ENCODE results near the gene GAMT.
A peak's percentile ranks its signal among the peaks of the same experiment; 100 is the strongest.
"Not testable (repeated sequence)": the region's sequence is repeated elsewhere in the genome, so short reads cannot be mapped to it uniquely, and the experiment has no call there.

Gene GAMT

GRCh38 chr19:1445932-1446712 lies 44.8 kb upstream of the GAMT start:
- peak; percentile 47 for DNase-seq (ENCODE audit: low spot score)
- ChIA-PET CTCF (interaction anchor here (0.6 to 1.9 kb wide), 8 partner anchors 7 to 61 kb away, joined by 3 to 11 read pairs (median 4); no protein-coding TSS in a partner anchor), POLR2A (ENCODE audit: low non-redundant PET) (no interaction called here)
- H3K27ac ChIP-seq = no peak overlapping the region
- no peak for TF ChIP-seq CTCF (conservative IDR thresholded peaks at IDR 0.05; ENCODE audit: low read depth)

- CTCF ChIA-PET = interaction anchor here (0.6 to 1.9 kb wide), 12 partner anchors 8 to 1353 kb away, joined by 3 to 11 read pairs (median 4); no protein-coding TSS in a partner anchor
- POLR2A ChIA-PET (ENCODE audit: low non-redundant PET) = no interaction called here
Observed at GRCh38 chr19:1445185-1445931, 44.0 kb upstream of the GAMT start.

GRCh38 chr19:1441677-1442438 lies 40.5 kb upstream of the GAMT start:
- no peak for DNase-seq (ENCODE audit: low spot score)
- TF ChIP-seq CTCF (conservative IDR thresholded peaks at IDR 0.05; ENCODE audit: low read depth) = no peak
- ChIA-PET CTCF (no interaction called here), POLR2A (ENCODE audit: low non-redundant PET) (no interaction called here)
- peak overlapping the region; percentile 82 for H3K27ac ChIP-seq

More at GRCh38 chr19:1445185-1445931, 44.0 kb upstream of the GAMT start:
- peak; percentile 71 for DNase-seq (ENCODE audit: low spot score)
- peak; percentile 98 for TF ChIP-seq CTCF (conservative IDR thresholded peaks at IDR 0.05; ENCODE audit: low read depth)
- peak overlapping the region; percentile 82 for H3K27ac ChIP-seq

GRCh38 chr19:1441022-1441426 lies 39.7 kb upstream of the GAMT start:
- TF ChIP-seq CTCF (conservative IDR thresholded peaks at IDR 0.05; ENCODE audit: low read depth) = no peak
- H3K27ac ChIP-seq = peak overlapping the region; percentile 82
- ChIA-PET POLR2A (ENCODE audit: low non-redundant PET) (no interaction called here), CTCF (no interaction called here)
- DNase-seq (ENCODE audit: low spot score) = no peak

GRCh38 chr19:1440418-1440801 lies 39.1 kb upstream of the GAMT start:
- peak overlapping the region; percentile 82 for H3K27ac ChIP-seq
- no peak for TF ChIP-seq CTCF (conservative IDR thresholded peaks at IDR 0.05; ENCODE audit: low read depth)
- ChIA-PET POLR2A (ENCODE audit: low non-redundant PET) (interaction anchor here (0.5 kb wide), 1 partner anchor 831 kb away, joined by 3 read pairs; no protein-coding TSS in a partner anchor), CTCF (interaction anchor here (0.5 kb wide), 1 partner anchor 91 kb away, joined by 3 read pairs; no protein-coding TSS in a partner anchor)
- DNase-seq (ENCODE audit: low spot score) = no peak

- DNase-seq (ENCODE audit: low spot score) = not testable (repeated sequence)
- peak overlapping the region; percentile 82 for H3K27ac ChIP-seq
- ChIA-PET POLR2A (ENCODE audit: low non-redundant PET) (interaction anchor here (0.5 kb wide), 1 partner anchor 832 kb away, joined by 3 read pairs; no protein-coding TSS in a partner anchor), CTCF (interaction anchor here (0.5 to 0.7 kb wide), 2 partner anchors 15 to 91 kb away, joined by 3 to 4 read pairs; no protein-coding TSS in a partner anchor)
Observed at GRCh38 chr19:1439525-1440417, 38.4 kb upstream of the GAMT start.
